ENCODE measurements around the gene ADAMTS9.

The ADAMTS9 gene

GRCh38 chr3:64716110-64716710, 28.4 kb upstream of the ADAMTS9 start:
- H3K9me3 ChIP-seq = no peaks in the 10 kb centered on the region
- H3K4me3 ChIP-seq (ENCODE audit: low read depth in 1 of 2, low read length in 1 of 2) = no peak overlapping the region
- no peaks in the 10 kb centered on the region for H3K4me1 ChIP-seq (ENCODE audit: control insufficient read depth in 1 of 2, insufficient read depth in 1 of 2, low read depth in 1 of 2, low read length in 1 of 2)
- no peak overlapping the region for H3K27ac ChIP-seq
- TF ChIP-seq CTCF (IDR thresholded peaks at IDR 0.05) = no peak
- no peaks in the 10 kb centered on the region for H3K27me3 ChIP-seq
- no peaks in the 10 kb centered on the region for H3K36me3 ChIP-seq

- Histone ChIP-seq H3K9me3 (no peaks in the 10 kb centered on the region), H3K4me1 (ENCODE audit: control insufficient read depth in 1 of 2, insufficient read depth in 1 of 2, low read depth in 1 of 2, low read length in 1 of 2) (no peaks in the 10 kb centered on the region), H3K27ac (no peak overlapping the region), H3K4me3 (ENCODE audit: low read depth in 1 of 2, low read length in 1 of 2) (no peak overlapping the region), H3K36me3 (no peaks in the 10 kb centered on the region), H3K27me3 (no peaks in the 10 kb centered on the region)
- no peak for TF ChIP-seq CTCF (IDR thresholded peaks at IDR 0.05)
Observed at GRCh38 chr3:64715211-64715982, 27.6 kb upstream of the ADAMTS9 start.

GRCh38 chr3:64708456-64708855, 20.7 kb upstream of the ADAMTS9 start:
- Histone ChIP-seq H3K27me3 (no peaks in the 10 kb centered on the region), H3K27ac (no peak overlapping the region), H3K36me3 (no peaks in the 10 kb centered on the region), H3K4me1 (ENCODE audit: control insufficient read depth in 1 of 2, insufficient read depth in 1 of 2, low read depth in 1 of 2, low read length in 1 of 2) (no peaks in the 10 kb centered on the region), H3K9me3 (no peaks in the 10 kb centered on the region), H3K4me3 (ENCODE audit: low read depth in 1 of 2, low read length in 1 of 2) (no peak overlapping the region)
- no peak for TF ChIP-seq CTCF (IDR thresholded peaks at IDR 0.05)

- H3K27me3 ChIP-seq = no peaks in the 10 kb centered on the region
- no peaks in the 10 kb centered on the region for H3K36me3 ChIP-seq
- no peak overlapping the region for H3K27ac ChIP-seq
- no peaks in the 10 kb centered on the region for H3K9me3 ChIP-seq
- TF ChIP-seq CTCF (IDR thresholded peaks at IDR 0.05) = no peak
- H3K4me3 ChIP-seq (ENCODE audit: low read depth in 1 of 2, low read length in 1 of 2) = no peak overlapping the region
- no peaks in the 10 kb centered on the region for H3K4me1 ChIP-seq (ENCODE audit: control insufficient read depth in 1 of 2, insufficient read depth in 1 of 2, low read depth in 1 of 2, low read length in 1 of 2)
Observed at GRCh38 chr3:64705946-64706345, 18.1 kb upstream of the ADAMTS9 start.

GRCh38 chr3:64696896-64697295, 9.1 kb upstream of the ADAMTS9 start:
- Histone ChIP-seq H3K27ac (no peak overlapping the region), H3K9me3 (no peaks in the 10 kb centered on the region), H3K27me3 (peaks cover 7% of the 10 kb centered on the region), H3K4me3 (ENCODE audit: low read depth in 1 of 2, low read length in 1 of 2) (no peak overlapping the region), H3K36me3 (no peaks in the 10 kb centered on the region), H3K4me1 (ENCODE audit: control insufficient read depth in 1 of 2, insufficient read depth in 1 of 2, low read depth in 1 of 2, low read length in 1 of 2) (no peaks in the 10 kb centered on the region)
- no peak for TF ChIP-seq CTCF (IDR thresholded peaks at IDR 0.05)
